SK-N-MC (cell line): Measurements from ENCODE around the gene JMJD7.

Experiments
- EZH2 ChIP-seq: fragments of 200-600 bp; sonication (generic); IDR thresholded peaks from one replicate; pipeline ENCODE4 v1.6.1; 2017; ENCODE audit warnings: antibody characterized with exemption
- POLR2AphosphoS5 ChIP-seq: IDR thresholded peaks from 2 replicates; pipeline ENCODE4 v1.6.1; 2012; ENCODE audit warnings: mild to moderate bottlenecking, low read depth, low read length, borderline replicate concordance

- TF ChIP-seq POLR2AphosphoS5 (no peak), EZH2 (no peak)
These were observed 56.6 kb downstream of the JMJD7 start for GRCh38 chr15:41884458-41884857.
